Lower leg skin (tissue), 3 donors: Measurements from ENCODE around the gene EVL.

Source experiments
- POLR2A ChIP-seq, 2 donors: fragments of 450-650 bp; IDR thresholded peaks; one replicate each; pipeline ENCODE4 v1.6.1; 2016 to 2017; ENCODE audit warnings: antibody characterized with exemption in 2 of 2, mild to moderate bottlenecking in 1 of 2, moderate library complexity in 1 of 2
- TF ChIP-seq, protein P1 (sequence below), 3 donors: fragments of 450-650 bp; IDR thresholded peaks; one replicate each; pipeline ENCODE4 v1.5.1; 2016; ENCODE audit warnings: antibody characterized with exemption in 3 of 3, mild to moderate bottlenecking in 3 of 3, moderate library complexity in 2 of 3

DNA sequence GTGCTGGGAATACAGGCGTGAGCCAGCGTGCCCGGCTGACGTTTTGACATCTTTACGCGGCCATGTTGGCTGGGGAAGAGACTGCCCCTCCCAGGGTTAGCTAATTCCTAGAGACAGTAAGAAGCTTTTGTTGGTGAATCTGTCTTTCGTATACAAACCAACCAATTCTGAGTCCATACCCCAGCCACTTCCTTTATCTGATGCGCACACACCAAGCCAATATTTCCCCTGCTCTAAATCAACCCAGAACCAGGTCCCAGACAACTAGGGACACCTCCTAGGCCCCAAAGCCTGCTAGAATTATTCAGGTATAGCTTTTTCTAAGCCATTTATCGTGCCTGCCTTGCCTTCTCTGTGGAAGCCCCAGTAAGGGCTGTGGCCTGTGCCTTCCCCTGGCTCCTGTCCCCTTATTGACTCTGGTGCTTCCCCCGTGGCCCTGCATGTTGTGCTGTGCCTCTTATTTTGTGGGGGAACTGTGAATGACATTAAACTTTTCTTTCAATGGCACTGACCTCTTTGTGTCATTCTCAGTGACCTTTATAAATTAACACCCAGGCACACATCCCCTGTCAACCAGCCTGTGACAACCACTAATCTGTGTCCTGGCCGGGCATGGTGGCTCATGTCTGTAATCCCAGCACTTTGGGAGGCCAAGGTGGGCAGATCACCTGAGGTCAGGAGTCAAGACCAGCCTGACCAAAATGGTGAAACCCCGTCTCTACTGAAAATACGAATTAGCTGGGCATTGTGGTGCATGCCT, 10.7 kb upstream of the EVL start:
- TF ChIP-seq, protein P1, sequence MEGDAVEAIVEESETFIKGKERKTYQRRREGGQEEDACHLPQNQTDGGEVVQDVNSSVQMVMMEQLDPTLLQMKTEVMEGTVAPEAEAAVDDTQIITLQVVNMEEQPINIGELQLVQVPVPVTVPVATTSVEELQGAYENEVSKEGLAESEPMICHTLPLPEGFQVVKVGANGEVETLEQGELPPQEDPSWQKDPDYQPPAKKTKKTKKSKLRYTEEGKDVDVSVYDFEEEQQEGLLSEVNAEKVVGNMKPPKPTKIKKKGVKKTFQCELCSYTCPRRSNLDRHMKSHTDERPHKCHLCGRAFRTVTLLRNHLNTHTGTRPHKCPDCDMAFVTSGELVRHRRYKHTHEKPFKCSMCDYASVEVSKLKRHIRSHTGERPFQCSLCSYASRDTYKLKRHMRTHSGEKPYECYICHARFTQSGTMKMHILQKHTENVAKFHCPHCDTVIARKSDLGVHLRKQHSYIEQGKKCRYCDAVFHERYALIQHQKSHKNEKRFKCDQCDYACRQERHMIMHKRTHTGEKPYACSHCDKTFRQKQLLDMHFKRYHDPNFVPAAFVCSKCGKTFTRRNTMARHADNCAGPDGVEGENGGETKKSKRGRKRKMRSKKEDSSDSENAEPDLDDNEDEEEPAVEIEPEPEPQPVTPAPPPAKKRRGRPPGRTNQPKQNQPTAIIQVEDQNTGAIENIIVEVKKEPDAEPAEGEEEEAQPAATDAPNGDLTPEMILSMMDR (IDR thresholded peaks at IDR 0.05) = no peak
- TF ChIP-seq POLR2A (IDR thresholded peaks at IDR 0.05) = no peak
